ENCODE measurements around the gene COL4A1.

Gene COL4A1

GRCh38 chr13:110179857-110180147, 127.2 kb downstream of the COL4A1 start:
- no peak for DNase-seq

DNA sequence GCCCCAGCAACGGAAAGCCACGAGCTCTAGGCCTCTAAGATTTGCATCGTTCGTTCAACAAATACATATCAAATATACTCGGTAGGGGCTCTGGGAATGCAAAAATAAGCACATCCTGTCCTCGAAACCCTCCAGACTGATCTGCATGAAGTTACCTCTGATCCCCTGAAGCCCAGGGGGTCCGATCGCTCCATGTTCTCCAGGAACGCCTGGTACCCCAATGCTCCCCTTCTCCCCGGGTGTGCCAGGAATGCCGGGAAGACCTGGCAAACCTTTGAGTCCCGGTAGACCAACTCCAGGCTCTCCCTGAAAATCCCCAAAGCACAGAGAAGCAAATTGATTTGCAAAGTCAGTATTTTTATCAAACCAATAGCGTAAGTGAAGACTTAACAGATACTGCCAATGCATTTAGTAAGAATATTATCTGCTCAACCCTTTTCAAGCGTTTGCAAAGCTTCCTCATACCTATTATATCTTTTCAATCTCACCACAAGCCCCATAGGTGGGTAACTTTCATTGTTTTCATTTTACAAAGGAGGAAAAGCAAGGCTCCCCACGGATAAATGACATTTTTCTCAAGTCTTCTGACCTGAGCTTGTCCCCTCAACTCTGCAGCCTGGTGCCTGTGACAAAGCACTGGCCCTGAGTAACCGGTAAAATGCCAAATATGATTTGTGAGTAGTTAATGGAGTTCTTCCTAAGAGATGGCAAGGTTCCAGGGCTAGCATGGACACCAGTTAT, 127.7 kb downstream of the COL4A1 start:
- no peak for DNase-seq

GRCh38 chr13:110177790-110178189, 129.2 kb downstream of the COL4A1 start:
- DNase-seq, result no peak

DNA sequence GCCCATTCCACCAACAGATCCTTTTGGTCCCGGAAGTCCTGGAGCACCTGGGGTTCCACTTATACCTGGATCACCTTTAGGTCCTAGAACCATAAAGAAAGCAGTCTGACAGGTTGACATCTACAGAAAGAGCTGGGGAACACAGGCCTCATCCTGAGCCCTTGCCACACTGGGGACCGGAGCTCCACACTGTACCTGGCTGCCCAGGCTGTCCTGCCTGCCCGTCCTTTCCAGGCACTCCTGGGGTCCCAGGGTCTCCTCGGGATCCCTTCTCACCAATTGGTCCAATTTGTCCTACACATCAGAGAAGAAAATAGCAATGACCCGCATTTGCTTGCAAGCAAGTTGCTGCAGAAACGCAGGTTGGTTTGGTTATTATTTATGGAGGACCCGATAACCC, 130.5 kb downstream of the COL4A1 start:
- no peak for DNase-seq

DNA sequence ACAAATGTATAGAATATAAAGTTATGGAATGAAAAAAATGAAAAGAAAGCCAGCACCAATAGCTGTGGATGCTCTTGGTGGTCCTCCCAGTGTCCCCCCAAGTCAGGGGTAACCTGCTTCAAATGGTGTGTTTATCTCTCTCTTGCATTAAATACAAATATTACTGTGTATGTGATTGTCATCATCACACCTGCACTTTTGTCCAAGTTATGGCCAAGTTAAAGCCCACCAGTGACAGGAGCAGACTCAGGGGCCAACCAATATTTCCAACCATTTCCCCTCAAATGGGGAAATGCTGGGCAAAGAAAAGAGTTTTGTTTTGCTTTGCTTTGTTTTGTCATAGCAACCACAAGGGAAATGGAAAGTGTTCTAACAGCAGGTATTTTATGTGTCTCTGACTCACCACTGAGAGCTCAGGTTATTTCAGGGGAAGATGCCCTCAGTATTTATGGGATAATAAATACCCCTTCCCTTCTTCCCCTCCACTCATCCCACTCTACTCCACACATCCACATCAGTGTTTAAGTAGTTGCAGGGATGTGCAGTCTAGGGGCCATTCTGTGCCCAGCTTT, 133.6 kb downstream of the COL4A1 start:
- DNase-seq, result no peak

DNA sequence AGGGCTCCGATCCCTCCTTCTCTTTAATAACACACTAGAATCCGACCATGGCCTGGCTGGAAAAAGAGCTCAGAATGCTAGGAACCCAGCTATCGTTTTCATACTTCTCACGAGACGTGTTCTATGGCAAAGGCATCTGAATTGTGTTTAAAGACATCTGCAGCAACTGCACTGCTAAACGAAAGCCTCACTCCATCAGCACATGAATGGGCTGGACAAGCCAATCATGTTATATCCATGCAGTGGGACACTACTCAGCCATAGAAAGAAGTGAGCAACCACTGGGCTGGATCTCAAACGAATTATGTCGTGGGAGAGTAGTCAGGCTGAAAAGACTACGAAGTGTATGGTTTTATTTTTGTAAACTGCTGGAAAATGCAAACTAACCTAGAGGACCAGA, 136.1 kb downstream of the COL4A1 start:
- DNase-seq, result no peak

DNA sequence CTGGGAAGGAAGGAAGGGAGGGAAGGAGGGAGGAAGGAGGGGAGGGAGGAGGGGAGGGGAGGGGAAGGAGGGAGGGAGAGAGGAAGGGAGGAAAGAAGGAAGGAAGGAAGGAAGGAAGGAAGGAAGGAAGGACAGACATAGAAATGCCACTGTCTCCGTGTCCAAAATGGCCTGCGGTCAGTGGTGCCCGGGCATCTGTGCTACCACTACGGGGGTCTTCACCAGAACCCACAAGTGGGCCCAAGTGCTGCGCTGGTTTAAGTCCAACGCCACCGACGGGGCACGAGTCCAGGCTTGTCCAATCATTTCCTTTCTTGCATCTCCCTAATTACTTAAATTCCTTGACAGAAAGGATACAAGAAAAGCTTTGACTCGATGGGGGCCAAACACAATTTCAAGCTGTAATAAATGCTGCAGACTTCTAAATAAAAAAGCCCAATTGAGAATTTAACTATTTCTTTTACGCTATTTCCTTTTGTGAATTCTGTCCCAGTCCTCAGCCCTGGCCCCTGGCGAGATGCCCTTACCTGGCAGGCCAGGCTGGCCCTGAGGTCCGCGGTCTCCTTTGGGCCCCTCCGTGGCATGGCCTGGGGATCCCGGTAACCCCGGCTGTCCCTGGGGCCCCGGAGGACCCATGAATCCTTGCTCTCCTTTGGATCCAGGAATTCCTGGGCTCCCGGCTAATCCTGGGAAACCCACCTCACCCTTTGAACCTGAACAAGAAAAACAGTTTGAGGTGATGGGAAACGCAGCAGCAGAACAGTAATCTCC, 136.8 kb downstream of the COL4A1 start:
- DNase-seq, result no peak

- no peak for DNase-seq
Measured at GRCh38 chr13:110168999-110169933, 137.7 kb downstream of the COL4A1 start.

- DNase-seq, result no peak
Measured at GRCh38 chr13:110166598-110166997, 140.4 kb downstream of the COL4A1 start.

- no peak for DNase-seq
Measured at GRCh38 chr13:110164706-110165105, 142.3 kb downstream of the COL4A1 start.

DNA sequence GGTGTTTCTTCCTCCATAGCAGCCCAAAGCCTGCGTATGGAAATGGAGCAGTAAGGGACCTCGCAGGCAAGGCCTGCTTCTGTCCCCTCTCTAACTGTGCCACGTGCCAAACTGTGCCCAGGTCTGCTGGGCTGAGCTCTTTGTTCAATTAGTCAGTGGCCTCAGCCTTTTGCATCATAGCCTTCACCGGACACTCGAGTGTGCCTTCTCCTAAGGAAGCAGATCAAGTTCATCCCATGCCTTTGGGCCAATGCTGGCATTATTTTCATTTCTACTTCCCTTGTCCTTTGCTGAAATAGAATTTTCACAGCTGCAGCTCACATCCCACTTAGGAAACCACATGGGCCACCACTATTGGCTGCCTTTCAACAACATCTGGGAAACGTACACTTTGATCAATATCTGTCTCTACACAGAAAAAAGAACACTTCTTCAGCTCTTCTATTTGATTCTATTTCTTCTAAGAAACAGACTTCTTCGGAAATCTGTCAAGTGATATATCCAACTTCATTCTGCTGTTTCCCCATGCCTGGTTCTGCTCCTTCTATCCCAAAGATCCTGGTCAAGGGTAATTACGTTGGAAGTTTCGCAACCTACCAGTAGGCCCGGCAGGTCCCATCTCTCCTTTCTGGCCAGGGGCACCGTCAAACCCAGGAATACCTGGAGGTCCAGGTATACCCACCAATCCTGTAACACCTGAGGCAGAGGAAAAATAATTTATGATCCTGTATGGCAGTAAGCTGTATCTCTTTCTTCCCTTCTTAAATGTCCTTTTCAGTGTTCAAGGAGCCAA, 143.9 kb downstream of the COL4A1 start:
- no peak for DNase-seq

DNA sequence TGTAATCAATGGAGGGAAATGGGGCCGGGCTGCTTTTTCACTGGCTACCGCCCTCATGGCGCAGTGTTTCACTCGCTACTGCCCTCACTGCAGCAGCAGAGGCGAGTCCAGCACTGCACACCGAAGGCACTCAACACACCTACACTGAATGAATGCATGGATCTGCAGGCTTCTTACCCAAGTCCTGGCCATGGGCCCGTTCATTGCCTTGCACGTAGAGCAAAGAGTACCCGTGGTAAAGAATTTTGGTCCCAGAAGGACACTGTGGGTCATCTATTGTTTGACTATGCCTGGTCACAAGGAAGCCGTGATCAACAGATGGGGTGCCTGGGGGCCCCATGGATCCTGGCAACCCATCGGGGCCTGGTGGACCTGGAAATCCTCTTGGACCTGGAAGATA, 144.9 kb downstream of the COL4A1 start:
- DNase-seq, result no peak

GRCh38 chr13:110161112-110161882, 145.7 kb downstream of the COL4A1 start:
- DNase-seq, result no peak

DNA sequence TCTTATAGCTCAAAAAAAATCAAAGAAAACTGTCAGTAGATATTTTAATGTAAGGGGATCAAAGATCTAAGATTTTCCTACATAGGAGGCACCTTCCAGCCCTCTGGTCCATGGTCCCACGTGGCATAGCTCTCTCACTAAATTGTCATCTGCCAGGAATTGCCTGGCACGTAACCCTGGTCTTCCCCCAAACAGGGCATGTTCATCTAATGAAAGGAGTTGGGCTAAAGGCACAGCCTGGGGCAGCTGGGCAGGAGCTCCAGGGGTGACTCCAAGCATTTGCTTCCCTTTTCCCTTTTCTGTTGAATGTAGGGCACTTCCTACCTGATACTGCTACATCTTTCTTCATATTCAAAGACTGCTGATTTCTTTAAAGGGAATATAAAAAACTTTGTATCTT, 148.7 kb downstream of the COL4A1 start:
- DNase-seq, result no peak

DNA sequence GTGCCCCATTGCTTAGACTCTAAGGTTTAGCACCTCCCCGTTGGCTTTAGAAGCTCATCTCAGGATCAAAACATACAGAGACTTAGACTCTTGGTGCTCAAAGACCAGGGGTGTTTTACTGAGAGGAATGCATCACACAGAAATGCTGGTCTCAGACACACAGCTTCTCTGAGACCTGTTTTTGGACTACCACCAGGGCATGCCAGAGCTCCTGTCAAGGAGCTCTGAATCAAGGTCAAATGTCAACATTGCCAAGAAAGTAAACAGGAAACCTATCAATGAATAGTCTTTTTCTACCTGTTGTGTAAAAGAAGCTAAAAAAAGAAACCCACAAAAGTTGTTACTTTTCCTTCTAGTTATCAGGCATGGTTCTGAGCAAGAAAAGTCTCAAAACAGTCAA, 149.2 kb downstream of the COL4A1 start:
- no peak for DNase-seq

- DNase-seq, result no peak
Measured at GRCh38 chr13:110156301-110157049, 150.5 kb downstream of the COL4A1 start.

DNA sequence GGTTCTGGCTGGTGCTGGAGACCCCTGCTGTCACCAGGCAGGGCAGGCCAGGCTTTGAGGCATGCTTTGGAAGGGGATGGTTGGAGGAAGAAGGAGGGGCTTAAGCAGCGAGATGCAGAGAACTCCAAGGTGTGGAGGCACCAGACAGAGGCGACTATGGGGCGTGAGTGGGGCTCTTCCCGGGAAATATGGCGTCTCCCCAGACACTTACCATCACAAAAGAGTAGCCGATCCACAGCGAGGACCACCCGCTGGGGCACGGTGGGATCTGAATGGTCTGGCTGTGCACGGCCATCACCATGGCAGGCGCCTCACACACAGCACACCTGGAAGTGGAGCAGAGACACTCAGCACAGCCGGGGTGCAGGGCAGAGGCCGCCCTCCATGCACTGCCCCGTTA, 151.9 kb downstream of the COL4A1 start:
- DNase-seq, result no peak

- no peak for DNase-seq
Measured at GRCh38 chr13:110154410-110154933, 152.5 kb downstream of the COL4A1 start.

- DNase-seq, result no peak
Measured at GRCh38 chr13:110152351-110152750, 154.6 kb downstream of the COL4A1 start.

DNA sequence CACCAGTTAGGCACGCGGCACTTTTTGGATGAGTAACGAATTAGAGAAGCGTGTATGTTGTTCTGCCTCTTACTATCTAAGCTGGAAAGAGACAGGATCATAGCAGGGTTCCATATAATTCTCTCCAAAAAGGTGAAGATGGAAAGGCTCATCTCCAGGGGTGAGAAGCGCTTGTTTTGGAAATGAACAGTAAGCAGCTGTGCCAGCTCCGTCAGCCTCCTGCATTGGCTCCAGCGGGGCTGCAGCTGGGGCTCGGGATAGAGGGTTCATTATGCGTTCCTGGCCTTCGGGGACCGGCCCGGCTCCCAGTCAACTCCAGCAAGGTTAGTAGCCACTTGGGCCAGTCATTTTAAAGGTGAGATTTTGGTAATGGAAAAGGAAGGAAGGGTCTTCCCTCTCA, 155.5 kb downstream of the COL4A1 start:
- DNase-seq, result no peak

All from activated effector memory CD4-positive, alpha-beta T cell treated with anti-CD3 and anti-CD28 coated beads, Interleukin-2, amount 50 U/mL, for 16 hours (primary cell).